Limb (tissue), 2 donors: ENCODE measurements around the gene SLC5A1.
"Not testable (repeated sequence)": the region's sequence is repeated elsewhere in the genome, so short reads cannot be mapped to it uniquely, and the experiment has no call there.

Experiments used
- DNase-seq, 2 donors: peaks; one replicate each; pipeline ENCODE4 v3.0.0-alpha.2; 2016; ENCODE audit errors: extremely low spot score in 2 of 2

The SLC5A1 gene

DNA sequence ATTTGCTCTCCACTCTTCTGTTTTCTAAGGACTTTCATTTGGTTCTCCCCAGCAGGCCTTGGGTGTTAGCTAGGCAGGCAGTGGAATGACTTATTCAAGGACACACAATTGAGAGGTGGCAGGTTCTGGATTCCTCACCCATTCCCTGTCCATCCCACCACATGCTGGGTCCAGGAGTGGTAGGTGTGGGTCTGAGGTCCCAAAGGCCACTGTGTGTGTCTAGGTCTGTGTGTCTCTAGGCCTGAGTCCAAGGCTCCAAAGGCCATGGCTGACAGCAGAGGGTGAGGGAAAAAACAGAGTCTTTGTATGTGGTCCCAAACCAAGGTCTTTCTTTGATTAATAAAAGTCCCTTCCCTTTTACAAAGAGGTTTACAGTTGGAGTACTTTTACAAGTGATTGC, 40.8 kb downstream of the SLC5A1 start:
- no peak for DNase-seq

DNA sequence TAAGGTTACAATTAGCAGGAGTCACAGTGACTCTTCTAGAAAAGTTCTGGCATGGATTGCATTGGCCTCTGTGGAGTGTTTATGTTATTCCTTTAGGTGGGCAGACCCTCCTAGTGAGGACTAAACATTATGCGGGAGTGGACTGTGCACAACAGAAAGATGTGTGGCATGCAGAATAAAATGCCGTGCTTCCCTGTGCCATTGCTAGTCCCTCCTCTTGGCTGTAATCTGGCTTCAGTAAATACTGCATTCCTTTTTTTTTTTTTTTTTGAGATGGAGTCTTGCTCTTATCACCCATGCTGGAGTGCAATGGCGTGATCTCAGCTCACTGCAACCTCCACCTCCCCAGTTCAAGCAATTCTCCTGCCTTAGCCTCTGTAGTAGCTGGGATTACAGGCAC, 45.0 kb downstream of the SLC5A1 start:
- DNase-seq, result no peak

DNA sequence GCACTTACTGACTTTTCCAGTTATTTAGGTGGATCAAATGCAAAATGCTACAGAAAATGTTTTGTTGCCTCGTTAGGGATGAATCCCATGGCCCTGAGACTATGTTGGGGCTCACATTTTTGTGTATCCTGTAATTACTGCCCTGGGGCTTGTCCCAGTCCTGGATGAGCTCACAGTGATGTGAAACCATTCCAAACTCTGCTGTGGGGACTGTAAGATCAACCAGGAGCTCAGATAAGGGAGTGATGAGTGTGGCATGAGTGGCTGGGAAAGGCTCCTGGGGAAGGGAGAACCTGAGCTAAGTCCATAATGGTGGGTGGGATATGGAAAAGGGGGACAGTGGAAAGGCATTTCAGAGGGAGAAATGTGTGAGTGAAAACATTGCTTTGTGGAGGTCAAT, 54.0 kb downstream of the SLC5A1 start:
- no peak for DNase-seq

DNA sequence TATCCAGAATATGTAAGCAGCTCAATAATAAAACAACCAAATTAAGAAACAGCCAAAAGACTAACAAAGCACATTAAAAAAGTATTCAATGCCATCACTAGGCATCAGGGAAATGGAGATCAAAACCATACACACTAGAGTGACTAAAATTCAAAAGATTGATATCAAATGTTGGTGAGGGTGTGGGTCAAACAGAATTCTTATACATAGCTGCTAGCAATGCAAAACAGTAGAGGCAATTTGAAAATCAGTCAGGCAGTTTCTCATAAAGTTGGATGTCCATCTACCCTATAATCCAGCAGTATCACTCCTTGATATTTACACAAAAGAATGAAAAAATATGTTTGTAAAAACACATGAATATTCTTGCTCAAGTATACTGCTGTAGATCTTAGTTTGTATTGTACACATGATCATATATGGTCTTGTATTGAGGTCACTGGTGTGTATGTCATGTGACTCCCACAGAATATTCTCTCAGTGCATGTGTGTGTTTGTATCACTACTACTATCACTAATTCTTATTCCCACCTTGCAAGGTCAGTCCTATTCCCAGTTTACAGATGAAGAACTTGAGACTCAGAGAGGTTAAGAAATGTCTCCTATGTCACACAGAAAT, 54.9 kb downstream of the SLC5A1 start:
- DNase-seq, result no peak

DNA sequence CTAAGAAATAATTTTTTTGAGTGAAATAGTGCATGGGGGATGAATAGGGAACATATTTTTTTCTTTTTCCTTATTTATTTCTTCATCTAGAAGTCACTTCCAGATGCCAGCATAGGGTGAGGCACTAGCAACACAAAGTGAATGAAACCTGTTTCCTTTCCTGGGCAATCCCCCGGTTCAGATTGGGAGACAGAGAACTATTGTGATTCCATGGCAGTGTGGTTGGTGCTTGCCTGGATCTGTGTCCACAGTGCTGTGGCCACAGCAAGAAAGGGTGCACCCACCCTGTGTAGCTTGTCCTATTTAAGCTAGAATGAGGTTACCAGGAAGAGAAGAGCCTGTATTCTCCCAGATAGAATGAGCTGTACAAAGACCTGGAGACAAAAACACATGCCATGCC, 57.6 kb downstream of the SLC5A1 start:
- no peak for DNase-seq

DNA sequence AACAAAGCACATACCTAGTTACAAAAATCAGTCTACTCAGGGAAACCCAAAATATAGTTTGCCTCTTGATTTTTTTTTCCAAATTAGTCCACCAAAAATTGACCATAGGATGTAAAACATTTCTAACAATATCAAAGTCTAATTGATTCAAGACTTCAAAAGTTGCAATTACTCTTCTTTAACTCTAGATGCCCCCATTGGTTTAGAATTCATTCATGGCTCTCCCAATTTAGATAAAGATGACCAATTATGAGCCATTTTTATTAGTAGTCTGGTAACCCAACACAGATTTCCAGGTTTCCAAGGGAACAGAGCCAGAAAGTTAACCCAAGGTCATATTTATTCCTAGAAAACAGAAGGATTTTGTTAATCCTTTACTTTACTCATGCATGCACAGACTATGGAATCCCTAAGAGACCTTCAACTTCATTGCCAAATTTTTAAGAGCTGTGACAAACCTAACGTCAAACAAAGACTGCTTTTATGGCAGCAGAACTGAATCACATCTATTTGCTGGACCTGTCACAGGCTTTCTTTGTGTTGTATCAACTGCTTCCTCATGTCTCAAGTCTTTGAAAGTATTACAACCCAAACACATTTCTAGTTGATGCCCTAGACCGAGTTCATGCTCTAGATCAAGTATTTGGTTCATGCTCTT, 60.7 kb downstream of the SLC5A1 start:
- no peak for DNase-seq

DNA sequence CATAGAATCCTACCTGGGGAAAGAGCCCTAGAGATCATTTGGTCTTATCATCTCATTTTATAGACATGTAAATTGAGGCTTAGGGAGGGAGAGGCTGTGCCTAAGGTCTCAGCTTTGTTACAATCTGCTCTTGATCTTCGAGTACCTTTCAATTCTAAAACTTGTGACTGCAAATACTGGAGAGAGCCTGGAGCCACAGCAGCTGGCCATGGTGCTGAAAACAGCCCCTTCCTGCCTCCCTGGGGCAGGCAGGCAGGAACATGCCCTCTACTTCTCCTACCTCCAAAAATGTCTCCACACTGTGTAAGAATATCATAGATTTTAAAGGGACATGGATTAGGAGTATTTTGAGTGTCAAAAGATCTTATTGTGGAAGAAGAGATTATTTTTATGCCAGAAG, 63.9 kb downstream of the SLC5A1 start:
- DNase-seq, result peak in 1 of 2 donors; percentile 54

DNA sequence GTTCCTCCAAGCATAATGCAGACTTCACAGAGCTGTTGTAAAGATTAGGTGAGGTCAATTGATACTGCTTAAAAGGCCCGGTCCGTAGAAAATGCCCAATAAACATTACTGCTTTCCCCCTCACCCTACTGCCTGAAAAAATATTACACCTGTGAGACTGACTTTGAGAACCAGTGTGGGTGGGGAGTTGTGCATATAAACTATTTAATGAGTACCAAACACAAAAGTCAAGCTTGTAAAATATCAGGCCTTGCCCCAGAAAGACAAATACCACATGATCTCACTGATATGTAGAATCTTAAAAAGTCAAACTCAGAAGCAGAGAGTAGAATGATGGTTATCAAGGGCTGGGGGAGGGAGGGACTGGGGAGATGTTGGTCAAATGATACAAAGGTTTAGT, 69.3 kb downstream of the SLC5A1 start:
- no peak for DNase-seq

DNA sequence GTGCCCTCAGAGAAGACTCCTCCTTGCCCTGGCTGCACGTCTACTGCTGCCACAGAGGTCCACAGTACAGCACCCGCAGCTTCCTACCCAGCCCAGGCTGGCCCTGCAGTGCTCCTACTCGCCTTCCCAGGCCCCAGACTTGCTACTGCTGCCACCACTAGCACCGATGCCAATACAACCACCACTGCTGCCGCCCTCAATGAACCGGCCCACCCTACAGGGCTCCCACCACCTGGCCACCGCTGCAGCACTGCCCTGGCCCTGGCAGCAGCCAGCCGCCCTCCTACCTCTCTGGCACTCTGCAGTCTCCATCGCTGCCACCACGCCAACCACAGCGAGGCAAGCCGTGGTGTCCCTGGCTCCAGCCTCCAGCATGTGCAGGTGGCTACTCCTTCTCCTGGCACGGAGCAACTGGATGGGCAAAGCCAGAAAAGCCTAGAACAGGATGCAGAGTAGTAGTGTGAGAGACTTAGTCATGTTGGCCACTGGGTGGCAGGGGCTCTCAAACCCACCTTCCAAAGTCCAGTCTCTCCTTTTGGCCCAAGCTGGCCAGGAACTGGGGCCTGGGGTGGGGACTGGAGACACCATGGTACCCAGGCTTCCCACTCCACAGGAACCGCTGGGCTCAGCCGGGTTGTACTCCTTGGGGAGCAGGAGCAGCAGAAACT, 76.6 kb downstream of the SLC5A1 start:
- DNase-seq, result no peak

DNA sequence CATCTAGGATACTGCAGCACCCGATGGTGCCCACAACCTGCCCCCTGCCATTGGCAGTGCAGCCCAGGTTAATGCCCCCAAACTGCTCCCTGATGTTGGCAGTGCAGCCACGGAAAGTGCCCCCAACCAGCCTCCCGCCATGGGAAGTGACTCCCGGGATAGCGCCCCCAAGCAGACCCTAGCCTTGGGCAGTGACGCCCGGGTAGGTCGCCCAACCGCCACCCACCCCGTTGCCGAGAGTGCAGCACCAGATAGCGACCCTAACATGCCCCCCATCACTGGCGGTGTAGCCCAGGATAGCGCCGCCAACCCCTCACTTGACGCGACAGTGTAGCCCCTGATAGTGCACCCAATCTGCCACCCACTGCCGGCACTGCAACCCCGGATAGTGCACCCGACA, 77.5 kb downstream of the SLC5A1 start:
- DNase-seq, result no peak

DNA sequence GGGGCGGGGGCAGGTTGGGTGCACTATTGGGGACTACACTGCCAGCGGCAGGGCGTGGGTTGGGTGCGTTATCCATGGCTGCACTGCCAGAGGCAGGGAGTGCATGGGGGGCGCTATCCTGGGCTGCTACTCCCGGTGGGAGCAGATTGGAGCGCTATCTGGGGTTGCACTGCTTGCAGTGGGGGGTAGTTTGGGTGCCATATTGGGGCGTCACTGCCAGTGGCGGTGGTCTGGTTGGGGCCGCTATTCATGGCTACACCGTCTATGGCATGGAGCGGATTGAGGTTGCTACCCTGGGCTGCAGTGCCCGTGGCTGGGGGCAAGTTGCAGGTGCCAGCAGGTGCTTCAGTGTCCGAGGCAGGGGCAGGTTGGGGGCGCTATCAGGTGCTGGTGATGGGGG, 79.8 kb downstream of the SLC5A1 start:
- DNase-seq, result no peak

DNA sequence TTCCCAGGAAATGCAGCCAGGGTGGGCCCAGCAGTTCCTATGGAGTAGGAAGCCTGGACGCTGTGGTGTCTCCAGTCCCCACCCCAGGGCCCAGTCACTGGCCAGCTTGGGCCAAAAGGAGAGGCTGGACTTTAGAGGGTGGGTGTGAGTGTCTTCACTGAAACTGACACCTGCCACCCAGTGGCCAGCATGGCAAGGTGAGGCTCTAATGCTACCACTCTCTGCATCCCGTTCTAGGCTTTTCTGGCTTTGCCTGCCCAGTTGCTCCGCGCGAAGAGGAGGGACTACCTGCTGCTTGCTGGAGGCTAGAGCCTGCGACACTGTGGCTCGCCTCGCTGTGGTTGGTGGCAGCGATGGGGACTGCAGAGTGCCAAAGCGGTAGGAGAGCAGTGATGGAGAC, 80.6 kb downstream of the SLC5A1 start:
- no peak for DNase-seq

DNA sequence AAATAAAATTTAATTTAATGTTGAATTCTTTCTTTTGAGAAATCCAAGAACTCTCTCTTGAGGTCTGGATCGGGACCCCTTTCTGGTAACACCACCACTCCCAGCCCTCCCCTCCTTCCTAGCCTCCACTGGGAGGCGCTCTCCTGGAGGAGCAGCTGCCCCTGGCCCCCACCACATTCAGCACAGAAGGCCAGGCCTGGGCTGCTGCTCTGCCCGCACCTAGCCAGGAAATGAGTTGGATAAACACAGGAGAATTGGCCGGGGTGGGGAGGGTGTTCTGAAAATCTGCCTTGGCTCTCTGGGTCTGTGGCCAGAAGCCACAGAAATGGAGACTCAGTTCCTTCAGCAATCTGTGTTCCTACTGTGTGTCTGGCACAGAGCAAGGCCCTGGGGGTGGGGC, 84.8 kb downstream of the SLC5A1 start:
- DNase-seq, result no peak

DNA sequence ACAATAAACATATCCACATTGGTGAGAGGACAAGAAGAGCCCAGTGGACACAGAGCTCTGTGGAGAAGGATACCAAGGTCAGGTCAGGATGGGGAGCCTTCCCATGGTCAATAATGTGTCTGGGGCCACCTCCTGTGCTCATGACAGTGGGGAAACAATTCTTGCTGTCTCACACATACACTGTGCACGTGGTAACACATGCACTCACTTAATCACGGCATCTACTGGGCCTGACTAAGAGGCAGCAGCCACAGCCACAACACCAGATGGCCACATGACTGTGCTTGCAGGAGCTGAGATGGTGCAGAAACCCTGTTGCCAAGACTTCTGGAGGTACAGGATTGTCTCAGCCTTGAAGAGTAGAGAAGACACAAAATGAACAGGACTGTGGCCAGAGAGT, 87.4 kb downstream of the SLC5A1 start:
- no peak for DNase-seq

DNA sequence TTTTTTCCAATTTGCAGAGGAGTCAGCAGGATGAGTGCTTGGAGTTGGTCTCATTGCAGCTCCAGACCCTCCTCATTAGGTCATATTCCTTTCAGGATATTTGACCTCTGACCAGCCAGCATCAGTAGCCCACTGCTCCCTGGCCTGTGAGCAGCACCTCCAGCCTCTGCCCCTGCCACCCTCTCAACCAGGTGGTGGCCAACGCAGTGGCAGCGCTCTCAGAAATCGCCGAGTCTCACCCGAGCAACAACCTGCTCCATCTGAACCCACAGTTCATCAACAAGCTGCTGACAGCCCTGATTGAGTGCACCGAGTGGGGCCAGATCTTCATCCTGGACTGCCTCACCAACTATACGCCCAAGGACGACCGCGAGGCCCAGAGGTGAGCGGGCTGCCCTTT, 89.1 kb downstream of the SLC5A1 start:
- no peak for DNase-seq

DNA sequence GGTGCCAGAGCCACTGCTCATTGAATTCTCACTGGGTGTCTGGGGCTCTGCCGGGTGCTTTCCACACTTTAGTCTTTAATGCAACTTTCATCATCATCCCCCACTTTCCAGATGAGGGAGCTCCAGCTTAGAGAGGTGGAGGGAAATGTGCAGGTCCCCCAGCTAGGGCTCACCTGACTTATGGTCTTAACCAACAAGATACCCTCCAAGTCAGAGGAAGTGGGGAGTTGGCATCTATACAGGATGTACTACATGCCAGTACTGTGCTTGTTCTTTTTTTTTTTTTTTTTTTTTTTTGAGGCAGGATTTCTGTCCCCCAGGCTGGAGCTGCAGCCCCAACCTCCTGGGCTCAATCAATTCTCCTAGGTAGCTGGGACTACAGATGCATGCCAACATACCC, 89.7 kb downstream of the SLC5A1 start:
- DNase-seq, result no peak

DNA sequence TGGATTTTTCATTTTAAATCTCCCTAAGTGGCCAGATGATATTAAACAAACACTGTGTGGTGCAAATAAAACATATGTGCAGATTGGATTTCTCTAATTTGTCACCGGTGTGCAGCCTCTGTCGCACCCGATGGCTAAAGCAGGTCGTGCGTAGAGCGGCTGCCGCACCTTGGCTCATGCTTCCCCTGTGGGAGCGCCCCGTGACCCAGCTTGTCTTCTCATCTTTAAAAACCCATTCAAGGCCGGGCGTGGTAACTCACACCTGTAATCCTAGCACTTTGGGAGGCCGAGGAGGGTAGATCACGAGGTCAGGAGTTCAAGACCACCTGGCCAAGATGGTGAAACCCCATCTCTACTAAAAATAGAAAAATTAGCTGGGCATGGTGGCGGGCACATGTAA, 91.7 kb downstream of the SLC5A1 start:
- not testable (repeated sequence) for DNase-seq

DNA sequence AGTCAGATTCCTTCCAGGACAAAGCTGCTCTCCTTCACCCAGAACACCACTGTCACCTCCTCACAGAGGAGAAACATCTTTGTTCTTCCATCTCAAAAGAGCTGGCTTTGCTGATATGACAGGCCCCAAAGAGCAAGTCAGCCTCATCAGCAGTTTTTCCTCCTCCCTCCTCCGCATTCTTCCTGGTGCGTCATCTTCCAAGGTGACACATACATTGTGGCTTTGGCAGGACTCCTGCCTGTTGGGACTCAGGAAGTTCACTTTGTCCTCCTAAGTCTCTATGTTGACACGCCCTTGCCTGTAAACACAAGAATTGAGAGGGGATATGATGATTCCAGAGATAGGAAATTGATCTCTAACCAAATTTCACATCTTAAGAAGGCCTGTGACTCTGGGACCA, 92.9 kb downstream of the SLC5A1 start:
- DNase-seq, result not testable (repeated sequence)

DNA sequence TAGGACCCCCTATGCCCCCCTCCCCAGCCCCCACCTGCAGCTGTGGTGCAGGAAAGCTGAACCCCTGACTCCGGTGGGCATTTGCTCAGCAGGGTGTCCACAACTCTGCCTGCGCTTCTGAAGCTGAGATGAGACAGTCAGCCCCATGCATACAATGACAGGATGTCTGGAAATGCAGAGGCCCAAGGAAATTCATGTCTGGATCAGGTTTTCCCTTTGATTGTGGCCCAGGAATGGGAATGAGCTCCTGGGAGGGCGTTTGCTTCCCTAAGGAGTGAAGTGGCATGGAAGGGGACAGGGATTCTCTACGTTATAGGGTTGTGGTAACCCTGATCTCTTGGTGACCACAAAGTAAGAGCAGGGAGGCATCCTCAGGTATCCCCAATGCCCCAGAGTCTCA, 93.8 kb downstream of the SLC5A1 start:
- not testable (repeated sequence) for DNase-seq

DNA sequence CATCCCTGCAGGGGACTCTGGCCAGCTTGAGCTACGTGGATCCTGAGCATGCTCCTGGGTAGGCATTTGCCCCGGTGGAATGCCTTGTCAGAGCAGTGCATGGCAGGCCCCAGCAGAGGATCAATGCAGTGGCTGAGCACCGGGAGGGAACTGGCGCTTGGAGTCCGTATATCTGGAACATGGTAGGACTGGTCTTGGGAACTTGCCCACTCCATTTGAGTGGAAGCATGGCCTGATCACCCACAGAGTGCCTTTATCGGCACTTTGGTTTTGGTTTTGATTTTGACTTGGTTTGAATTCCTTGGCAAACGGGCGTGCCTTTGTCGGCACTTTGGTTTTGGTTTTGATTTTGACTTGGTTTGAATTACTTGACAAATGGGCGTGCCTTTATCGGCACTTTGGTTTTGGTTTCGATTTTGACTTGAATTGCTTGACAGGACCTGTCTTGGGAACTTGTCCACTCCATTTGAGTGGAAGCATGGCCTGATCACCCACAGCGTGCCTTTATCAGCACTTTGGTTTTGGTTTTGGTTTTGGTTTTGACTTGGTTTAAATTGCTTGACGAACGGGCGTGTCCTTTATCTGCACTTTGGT, 94.8 kb downstream of the SLC5A1 start:
- DNase-seq, result not testable (repeated sequence)

DNA sequence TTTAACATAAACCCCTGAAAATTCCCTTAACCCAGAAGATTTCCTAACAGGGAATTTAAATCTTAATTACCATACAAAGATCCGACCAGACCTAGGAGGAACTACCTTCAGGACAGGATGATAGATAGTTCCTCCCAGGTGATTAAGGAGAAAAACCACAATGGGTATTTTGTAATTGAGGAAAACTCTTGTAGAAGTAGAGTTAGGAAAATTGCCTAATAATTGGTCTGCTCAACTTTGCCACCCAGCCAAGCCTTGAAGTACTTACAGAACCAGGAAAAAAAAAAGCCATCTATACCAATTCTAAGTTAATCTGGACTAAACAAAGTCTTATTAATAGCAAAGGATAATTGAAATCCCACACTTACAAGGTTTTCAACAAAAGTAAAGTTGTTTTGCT, 95.5 kb downstream of the SLC5A1 start:
- DNase-seq, result not testable (repeated sequence)

DNA sequence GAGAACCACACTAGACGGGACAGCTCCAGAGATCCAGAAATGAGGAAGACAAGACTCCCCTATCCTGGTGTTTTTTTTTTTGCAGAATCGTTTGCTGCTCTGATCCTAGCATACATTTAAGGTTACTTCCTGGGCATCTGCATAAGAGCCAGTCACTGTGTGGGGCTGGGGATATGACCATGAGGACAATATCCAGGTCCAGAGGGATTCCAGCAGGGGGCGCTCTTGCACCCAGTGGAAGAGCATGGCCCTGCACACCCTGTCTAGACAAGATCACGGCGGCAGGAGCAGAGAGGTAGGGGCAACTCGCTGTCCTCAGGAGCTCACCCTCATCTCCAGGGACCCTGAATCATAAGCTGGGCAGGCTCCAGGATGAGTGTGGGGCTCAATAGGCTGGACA, 97.6 kb downstream of the SLC5A1 start:
- DNase-seq, result not testable (repeated sequence)

DNA sequence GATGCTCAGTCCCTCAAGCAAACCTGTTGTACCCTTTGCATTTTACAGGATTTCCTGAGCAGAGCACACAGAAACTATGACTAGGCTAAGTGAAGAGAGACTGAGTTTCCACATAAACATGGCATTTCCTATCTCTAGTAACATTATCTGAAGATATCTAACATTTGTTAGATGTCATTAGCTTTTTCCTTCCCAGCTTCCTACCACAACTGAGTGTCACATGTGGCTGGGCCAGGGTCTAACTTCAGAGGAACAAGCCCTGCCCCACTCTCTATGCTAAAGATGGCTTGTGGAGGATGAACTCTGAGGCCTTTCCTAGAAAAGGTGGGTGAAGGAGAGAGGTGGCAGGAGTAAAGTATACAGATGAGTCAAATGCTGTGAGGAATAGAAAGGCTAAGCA, 99.5 kb downstream of the SLC5A1 start:
- no peak for DNase-seq
